OCI-M1 (cell line): ENCODE data around the gene DIAPH1.

ENCODE experiments used
- DNase-seq: peaks from one replicate; lab custom pipeline; 2025; lab: John Stamatoyannopoulos, UW

The DIAPH1 gene

GRCh38 chr5:141618804-141619554 is at the start of gene DIAPH1:
Gene DIAPH1, minus strand, starts transcription at chr5:141619000. Its CDS starts 86 bp downstream, at chr5:141618914.
- peak; percentile 98 for DNase-seq

GRCh38 chr5:141665995-141666940 is 47.5 kb upstream of the DIAPH1 start:
- no peak for DNase-seq

- peak; percentile 85 for DNase-seq
These were observed 46.1 kb upstream of the DIAPH1 start for GRCh38 chr5:141664733-141665461.

- DNase-seq, result no peak
These were observed 44.7 kb upstream of the DIAPH1 start for GRCh38 chr5:141663506-141663905.

DNA sequence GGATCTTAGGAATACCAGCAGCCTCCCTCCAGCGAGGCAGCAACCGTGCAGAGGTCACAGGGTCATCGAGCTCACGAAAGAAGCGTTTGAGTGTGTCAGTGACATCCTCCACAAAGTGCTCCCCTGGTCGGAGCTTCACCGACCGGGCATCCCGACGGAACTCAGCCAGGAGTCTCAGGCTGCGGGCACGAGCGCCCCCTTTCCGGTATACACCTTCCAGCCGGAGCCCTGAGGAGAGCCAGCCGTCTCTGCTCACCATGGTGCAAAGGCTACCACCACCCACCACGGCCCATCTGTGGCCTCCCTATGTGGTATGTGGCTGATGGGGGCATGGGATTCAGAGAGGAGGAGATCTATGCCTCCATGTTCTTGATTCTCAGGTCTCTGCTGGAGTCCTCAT is 43.2 kb upstream of the DIAPH1 start:
- DNase-seq, result no peak

GRCh38 chr5:141657937-141658545 is 39.2 kb upstream of the DIAPH1 start:
- no peak for DNase-seq

- no peak for DNase-seq
These were observed 38.6 kb upstream of the DIAPH1 start for GRCh38 chr5:141657404-141657803.

- DNase-seq, result no peak
These were observed 37.6 kb upstream of the DIAPH1 start for GRCh38 chr5:141656396-141656795.

DNA sequence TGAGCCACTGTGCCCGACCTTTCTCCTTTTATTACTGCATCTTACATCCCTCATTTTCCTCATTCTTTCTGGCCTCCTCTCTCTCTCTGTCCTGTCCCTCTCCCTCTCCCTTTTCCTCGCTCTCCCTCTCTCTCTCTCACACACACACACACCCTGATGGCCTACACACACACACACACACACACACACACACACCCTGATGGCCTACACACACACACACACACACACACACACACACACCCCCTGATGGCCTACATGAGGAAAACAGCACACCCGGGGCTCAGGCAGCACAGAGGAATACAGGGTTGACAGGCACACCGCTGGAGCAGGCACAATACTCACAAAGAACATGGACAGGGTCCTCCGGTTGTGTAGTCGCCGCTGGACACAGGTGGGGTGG is 36.2 kb upstream of the DIAPH1 start:
- no peak for DNase-seq

- DNase-seq, result no peak
These were observed 35.5 kb upstream of the DIAPH1 start for GRCh38 chr5:141654298-141654697.

GRCh38 chr5:141651728-141652105 is 32.9 kb upstream of the DIAPH1 start:
- no peak for DNase-seq

- peak; percentile 91 for DNase-seq
These were observed 32.3 kb upstream of the DIAPH1 start, which contains the start of gene FCHSD1 for GRCh38 chr5:141650851-141651727. Gene FCHSD1, minus strand, starts transcription at chr5:141651418. Its CDS starts 50 bp downstream, at chr5:141651368.

DNA sequence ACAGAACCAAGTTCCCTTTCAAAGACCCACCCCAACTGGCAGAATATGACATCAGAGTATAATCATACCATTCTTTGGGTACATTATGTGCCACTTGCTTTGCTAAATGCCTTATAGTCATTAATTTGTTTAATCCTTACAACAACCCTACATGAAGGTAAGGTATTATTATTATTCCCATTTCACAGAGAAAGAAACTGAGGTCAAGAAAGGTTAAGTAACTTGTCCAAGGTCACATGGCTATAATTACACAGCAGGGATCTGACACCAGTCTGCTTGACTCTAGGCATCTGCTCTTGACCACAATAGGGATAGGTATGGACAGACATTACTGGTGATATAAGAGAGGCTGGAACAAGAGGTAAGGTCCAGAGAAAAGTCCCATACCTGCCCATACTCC is 31.2 kb upstream of the DIAPH1 start:
- no peak for DNase-seq

- no peak for DNase-seq
These were observed 30.4 kb upstream of the DIAPH1 start for GRCh38 chr5:141649056-141649688.

DNA sequence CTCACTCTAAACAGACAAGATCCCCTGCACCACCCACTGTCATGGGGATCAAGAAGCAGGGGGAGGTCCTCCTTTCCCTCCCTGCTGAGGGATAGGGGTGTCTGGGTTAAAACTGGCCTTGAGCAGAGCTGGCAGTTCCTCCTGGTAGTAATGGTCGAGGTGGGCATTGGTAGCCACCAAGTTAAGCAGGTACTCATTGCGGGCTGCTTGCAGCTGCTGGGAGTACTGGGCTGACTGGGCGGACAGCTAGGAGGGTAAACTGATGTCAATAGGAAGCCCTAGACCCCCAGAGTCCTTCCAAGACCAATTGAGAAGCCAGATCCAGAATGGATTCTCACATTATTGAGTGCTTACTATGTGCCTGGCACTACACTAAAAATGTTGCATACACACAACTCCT is 29.1 kb upstream of the DIAPH1 start:
- no peak for DNase-seq

DNA sequence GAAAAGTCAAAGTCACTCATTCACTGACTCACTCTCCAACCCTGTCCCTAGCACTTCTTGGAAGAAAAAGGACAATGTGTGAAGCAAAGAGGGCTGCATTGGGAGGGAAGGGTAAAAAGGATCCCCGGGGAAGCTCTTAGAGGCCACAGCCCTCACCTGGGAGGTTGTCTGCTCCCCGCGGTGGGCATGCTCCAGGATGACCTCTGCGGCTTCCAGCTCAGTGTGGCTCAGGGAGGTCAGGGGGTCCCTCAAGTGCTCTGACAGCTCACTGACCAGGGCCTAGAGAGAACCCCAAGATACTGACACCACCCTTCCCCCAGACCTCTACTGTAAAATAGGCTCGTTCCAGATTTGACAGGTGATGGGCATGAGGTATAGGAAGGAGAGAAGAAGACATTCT is 28.4 kb upstream of the DIAPH1 start:
- no peak for DNase-seq

GRCh38 chr5:141646026-141646425 is 27.2 kb upstream of the DIAPH1 start:
- no peak for DNase-seq

GRCh38 chr5:141641634-141642267 is 23.0 kb upstream of the DIAPH1 start:
- peak; percentile 53 for DNase-seq

DNA sequence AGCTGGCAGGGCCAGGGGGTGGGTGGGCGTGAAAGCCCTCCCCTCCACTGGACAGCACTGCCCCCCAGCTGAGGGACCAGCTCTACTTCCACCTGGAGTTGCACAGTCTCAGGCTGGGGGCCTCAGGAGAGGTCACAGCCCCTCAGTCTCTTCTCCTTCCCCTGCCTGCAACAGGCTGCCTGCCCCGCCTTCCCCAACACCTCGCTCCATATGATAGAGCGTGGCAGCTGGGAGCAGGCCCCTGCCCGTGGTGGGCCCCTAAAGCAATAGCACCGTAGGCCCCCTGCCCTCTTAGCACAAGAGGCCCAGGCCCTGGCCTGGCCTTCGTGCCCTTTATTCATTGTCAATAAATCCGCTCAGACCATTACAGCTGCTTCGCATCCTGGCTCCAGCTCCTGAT is 21.9 kb upstream of the DIAPH1 start:
- DNase-seq, result no peak

DNA sequence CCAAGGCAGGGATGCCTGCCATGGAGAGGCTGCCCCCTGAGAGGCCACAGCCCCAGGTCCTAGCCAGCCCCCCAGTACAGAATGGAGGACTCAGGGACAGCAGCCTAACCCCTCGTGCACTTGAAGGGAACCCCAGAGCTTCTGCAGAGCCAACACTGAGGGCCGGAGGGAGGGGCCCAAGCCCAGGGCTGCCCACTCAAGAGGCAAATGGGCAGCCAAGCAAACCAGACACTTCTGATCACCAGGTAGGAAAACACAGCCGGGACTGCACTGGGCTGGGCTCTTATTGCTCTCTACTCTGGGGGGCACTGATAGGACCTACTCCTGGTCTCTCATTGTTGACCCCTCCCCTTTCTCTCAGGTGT is 21.2 kb upstream of the DIAPH1 start:
- no peak for DNase-seq
